KG1 (cell line): ENCODE measurements around the gene ENOX2.

Source experiments
- DNase-seq: peaks from one replicate; lab custom pipeline; 2025; lab: John Stamatoyannopoulos, UW

Gene ENOX2

GRCh38 chrX:130700629-130701028 is 202.4 kb downstream of the ENOX2 start:
- no peak for DNase-seq

- no peak for DNase-seq
Observed at GRCh38 chrX:130699618-130700017, 203.4 kb downstream of the ENOX2 start.

- DNase-seq: no peak
Observed at GRCh38 chrX:130696542-130696941, 206.5 kb downstream of the ENOX2 start.

GRCh38 chrX:130695931-130696330 is 207.1 kb downstream of the ENOX2 start:
- DNase-seq: no peak

GRCh38 chrX:130694983-130695382 is 208.0 kb downstream of the ENOX2 start:
- DNase-seq: no peak

- no peak for DNase-seq
Observed at GRCh38 chrX:130691576-130691975, 211.4 kb downstream of the ENOX2 start.

GRCh38 chrX:130688360-130688759 is 214.6 kb downstream of the ENOX2 start:
- DNase-seq: no peak

- DNase-seq: no peak
Observed at GRCh38 chrX:130682990-130683389, 220.0 kb downstream of the ENOX2 start.

- no peak for DNase-seq
Observed at GRCh38 chrX:130680164-130681035, 222.6 kb downstream of the ENOX2 start.

GRCh38 chrX:130676861-130677260 is 226.1 kb downstream of the ENOX2 start:
- no peak for DNase-seq

GRCh38 chrX:130672214-130672613 is 230.8 kb downstream of the ENOX2 start:
- DNase-seq: no peak

- DNase-seq: no peak
Observed at GRCh38 chrX:130669233-130669632, 233.8 kb downstream of the ENOX2 start.

GRCh38 chrX:130665263-130665662 is 237.7 kb downstream of the ENOX2 start:
- no peak for DNase-seq

GRCh38 chrX:130658310-130658709 is 244.7 kb downstream of the ENOX2 start:
- no peak for DNase-seq

- DNase-seq: no peak
Observed at GRCh38 chrX:130654409-130654950, 248.5 kb downstream of the ENOX2 start.

- no peak for DNase-seq
Observed at GRCh38 chrX:130652824-130653578, 250.0 kb downstream of the ENOX2 start.

GRCh38 chrX:130649738-130650137 is 253.3 kb downstream of the ENOX2 start:
- no peak for DNase-seq

GRCh38 chrX:130647468-130647867 is 255.5 kb downstream of the ENOX2 start:
- no peak for DNase-seq

- no peak for DNase-seq
Observed at GRCh38 chrX:130645955-130646583, 256.9 kb downstream of the ENOX2 start.

GRCh38 chrX:130637591-130637990 is 265.4 kb downstream of the ENOX2 start:
- no peak for DNase-seq

- DNase-seq: no peak
Observed at GRCh38 chrX:130636277-130636676, 266.7 kb downstream of the ENOX2 start.

- DNase-seq: no peak
Observed at GRCh38 chrX:130631011-130631410, 272.0 kb downstream of the ENOX2 start.
